Right lobe of liver (tissue), 4 donors: ENCODE results near the gene CEP164.

Experiments
- CTCF ChIP-seq, 4 donors: fragments of 200-600 bp in 3 of 4; fragments of 450-650 bp in 1 of 4; IDR thresholded peaks; one replicate each; pipeline versions ENCODE4 v1.5.1 to v1.8.0; 2016 to 2022; ENCODE audit warnings: antibody characterized with exemption in 4 of 4, mild to moderate bottlenecking in 2 of 4
- POLR2A ChIP-seq: fragments of 450-650 bp; IDR thresholded peaks from one replicate; pipeline ENCODE4 v1.6.1; 2017; ENCODE audit warnings: antibody characterized with exemption, mild to moderate bottlenecking
- donor health status: DM: no; HTN: no; CAD: no.
- donor health status: DM: no; HTN: no; CAD: no.
- donor health status: DM: no; HTN: yes; CAD: no.

- no peak for TF ChIP-seq CTCF (IDR thresholded peaks at IDR 0.05)
- TF ChIP-seq POLR2A, result no peak
Measured at GRCh38 chr11:117462864-117463247, 135.2 kb downstream of the CEP164 start.
